Aorta (tissue), 5 donors: ENCODE results near the gene RNLS. TPM values are rescaled to one million over a fixed set of nuclear protein-coding genes. Genes with fewer than 3 reads are reported as not detected.

ENCODE experiments used
- ATAC-seq: fragments of 200-7000 bp; cut with Tn5 transposase; one replicate; pipeline ENCODE4 v1.9.1; 2022; ENCODE audit warnings: moderate library complexity; ENCODE audit not compliant: low FRiP score
- DNase-seq, 2 donors: peaks; one replicate each; pipeline ENCODE4 v3.0.0-alpha.2; 2020
- H3K27ac ChIP-seq, 2 donors: one replicate each; pipeline ENCODE4 v1.5.1; 2013; ENCODE audit warnings: low read length in 2 of 2, mild to moderate bottlenecking in 2 of 2, moderate library complexity in 2 of 2, control low read depth in 1 of 2, inconsistent platforms in 1 of 2, low read depth in 1 of 2
- H3K27me3 ChIP-seq, 2 donors: one replicate each; pipeline ENCODE4 v1.6.1; 2013; ENCODE audit warnings: control low read depth in 1 of 2, low read length in 1 of 2, mild to moderate bottlenecking in 1 of 2, moderate library complexity in 1 of 2; ENCODE audit not compliant: insufficient read depth in 2 of 2, control insufficient read depth in 1 of 2
- H3K36me3 ChIP-seq, 2 donors: one replicate each; pipeline ENCODE4 v1.6.1; 2013; ENCODE audit warnings: control low read depth in 1 of 2, low read length in 1 of 2, mild to moderate bottlenecking in 1 of 2; ENCODE audit not compliant: insufficient read depth in 2 of 2, control insufficient read depth in 1 of 2
- H3K4me1 ChIP-seq, 2 donors: one replicate each; pipeline ENCODE4 v1.6.1; 2013; ENCODE audit warnings: low read length in 2 of 2, control low read depth in 1 of 2, mild to moderate bottlenecking in 1 of 2, moderate library complexity in 1 of 2; ENCODE audit not compliant: insufficient read depth in 2 of 2, control insufficient read depth in 1 of 2
- H3K4me3 ChIP-seq, 2 donors: one replicate each; pipeline ENCODE4 v1.5.1; 2013; ENCODE audit warnings: low read length in 2 of 2, control low read depth in 1 of 2, mild to moderate bottlenecking in 1 of 2
- H3K9me3 ChIP-seq: one replicate; pipeline ENCODE4 v1.6.1; 2013; ENCODE audit warnings: mild to moderate bottlenecking, low read length; ENCODE audit not compliant: control insufficient read depth
- WGBS, 2 donors: extraction: QIAGEN DNeasy Blood & Tissue Kit; methylation state at CpG; one replicate each; pipeline ENCODE4 v1.1.7; 2013; 5-methylcytosine and 5-hydroxymethylcytosine counted together
- intact Hi-C, 2 donors: fragments of 100-400 bp; cut with DNase I; formaldehyde crosslinking; loops; one replicate each; pipeline versions ENCODE4 v1.14.2 to v1.15.0; 2022
- polyA plus RNA-seq, 2 donors: library from polyadenylated mRNA; stranded (reverse); fragments of 200-250 nt; gene quantifications; one replicate each; pipeline ENCODE4 v1.2.3, GENCODE V29; 2013
- total RNA-seq, 2 donors: library from RNA; stranded (reverse); fragmentation: NEBNext Ultra II Directional; extraction: Animal tissue kit (Norgen Biotek cat#: 25700); gene quantifications; one replicate each; pipeline ENCODE4 v1.2.1, GENCODE V29; 2021
- donor health status: healthy with polysubstance abuse.
- donor health status: Bipolar disorder and iron deficiency.
- donor health status: DM: no; HTN: no; CAD: no.
- donor health status: DM: no; HTN: no; CAD: no.
- donor health status: DM: yes; HTN: yes; CAD: no.

The RNLS gene
- total and polyA plus RNA-seq, 4 donors: 6.1 to 9.7 (median 9.5) TPM

DNA sequence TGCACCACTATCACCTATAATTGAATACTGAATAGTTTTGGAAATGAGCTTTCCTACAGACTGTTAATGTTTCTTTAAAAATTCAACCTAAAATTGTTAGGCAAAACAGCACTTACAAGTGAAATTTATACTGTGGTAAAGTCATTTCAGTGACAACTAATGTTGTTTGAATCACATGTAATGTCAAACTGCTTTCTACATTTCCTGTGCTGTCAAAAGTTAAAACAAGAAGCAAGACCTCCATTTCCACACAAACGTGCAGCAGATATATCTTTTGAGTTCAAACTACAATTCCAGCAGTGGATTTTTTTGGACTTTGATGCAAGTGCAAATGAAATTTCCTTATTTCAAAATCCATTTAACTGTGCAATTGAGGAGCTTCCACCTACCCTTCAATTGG lies 199.8 kb downstream of the RNLS start:
- DNase-seq (no peak), ATAC-seq (no peak)
- Histone ChIP-seq H3K27me3 (no peaks in the 10 kb centered on the region), H3K4me1 (no peaks in the 10 kb centered on the region), H3K9me3 (no peaks in the 10 kb centered on the region), H3K27ac (no peak overlapping the region), H3K4me3 (no peak overlapping the region), H3K36me3 (no peaks in the 10 kb centered on the region)
- 71 to 75% methylated on average over 1 of the region's 1 CpG for WGBS, 2 donors
- intact Hi-C loops: loop anchor here (10.0 kb wide), 2 partner anchors 158 to 298 kb away; no protein-coding TSS in a partner anchor

DNA sequence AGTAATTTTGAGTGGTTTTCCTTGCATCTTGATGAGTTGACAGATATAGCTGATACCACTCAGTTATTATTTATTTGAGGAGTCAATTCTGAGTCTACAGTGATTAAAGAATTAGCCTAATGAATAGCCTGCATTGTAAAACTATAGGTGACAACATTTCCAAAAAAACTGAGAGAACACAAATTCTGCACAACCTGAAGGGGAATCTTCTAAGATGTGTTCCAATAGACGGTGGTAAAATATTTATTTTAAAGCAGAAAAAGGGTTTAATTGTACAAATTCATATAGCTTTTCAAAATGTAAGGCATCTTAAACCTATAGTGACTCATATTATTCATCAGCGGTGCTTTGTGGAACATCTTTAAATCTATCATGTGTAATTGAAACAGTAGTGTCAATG lies 200.4 kb downstream of the RNLS start:
- Histone ChIP-seq H3K4me3 (no peak overlapping the region), H3K4me1 (no peaks in the 10 kb centered on the region), H3K36me3 (no peaks in the 10 kb centered on the region), H3K9me3 (no peaks in the 10 kb centered on the region), H3K27me3 (no peaks in the 10 kb centered on the region), H3K27ac (no peak overlapping the region)
- intact Hi-C loops: loop anchor here (10.0 kb wide), 2 partner anchors 158 to 298 kb away; no protein-coding TSS in a partner anchor
- DNase-seq: no peak
- ATAC-seq: no peak
- WGBS, 2 donors: 98 to 99% methylated on average over 2 of the region's 2 CpGs

DNA sequence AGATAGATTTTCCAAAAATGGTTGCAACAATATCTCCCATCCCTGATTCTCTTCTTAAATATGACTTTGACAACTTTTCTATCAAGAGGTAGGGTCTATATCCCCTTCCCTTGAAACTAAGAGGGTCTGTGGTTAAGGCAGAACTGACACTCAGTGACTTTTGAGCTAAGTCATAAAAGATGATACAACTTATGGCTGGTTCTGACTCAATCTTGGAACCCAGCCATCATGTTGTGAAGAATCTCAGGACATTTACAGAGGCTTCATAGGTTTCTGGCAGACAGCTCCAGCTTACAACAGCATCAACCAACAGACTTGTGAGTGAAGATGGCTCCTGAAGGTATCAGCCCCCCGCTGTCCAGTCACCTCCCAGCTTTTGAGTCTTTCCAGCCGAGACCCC lies 203.5 kb downstream of the RNLS start:
- H3K9me3 ChIP-seq: no peaks in the 10 kb centered on the region
- no peak overlapping the region for H3K4me3 ChIP-seq
- ATAC-seq (no peak), DNase-seq (no peak)
- H3K27ac ChIP-seq: no peak overlapping the region
- intact Hi-C loops: no loop called here
- no peaks in the 10 kb centered on the region for H3K36me3 ChIP-seq
- 81 to 90% methylated on average over 2 of the region's 2 CpGs for WGBS, 2 donors
- H3K27me3 ChIP-seq: no peaks in the 10 kb centered on the region
- H3K4me1 ChIP-seq: no peaks in the 10 kb centered on the region

DNA sequence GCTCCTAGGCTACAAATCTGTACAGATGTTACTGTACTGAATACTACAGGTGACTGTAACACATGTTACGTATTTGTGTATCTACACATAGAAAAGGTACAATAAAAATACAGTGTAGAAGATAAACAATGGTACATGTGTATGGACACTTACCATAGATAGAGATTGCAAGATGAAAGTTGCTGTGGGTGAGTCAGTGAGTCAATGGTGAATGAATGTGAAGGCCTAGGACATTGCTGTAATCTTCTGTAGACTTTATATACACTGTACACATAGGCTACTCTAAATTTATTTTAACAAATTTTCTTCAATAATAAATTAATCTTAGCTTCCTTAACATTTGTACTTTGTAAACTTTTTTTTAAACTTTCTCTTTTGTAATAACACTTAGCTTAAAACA lies 205.6 kb downstream of the RNLS start:
- Histone ChIP-seq H3K27ac (no peak overlapping the region), H3K9me3 (no peaks in the 10 kb centered on the region), H3K36me3 (no peaks in the 10 kb centered on the region), H3K4me1 (no peaks in the 10 kb centered on the region), H3K4me3 (no peak overlapping the region), H3K27me3 (no peaks in the 10 kb centered on the region)
- intact Hi-C loops: no loop called here
- ATAC-seq (no peak), DNase-seq (no peak)
- 95% methylated on average over 1 of the region's 1 CpG for WGBS, 2 donors

- no peak overlapping the region for H3K4me3 ChIP-seq
- WGBS, 2 donors: 95 to 97% methylated on average over 4 of the region's 4 CpGs
- DNase-seq: no peak
- H3K9me3 ChIP-seq: no peaks in the 10 kb centered on the region
- H3K27me3 ChIP-seq: no peaks in the 10 kb centered on the region
- intact Hi-C loops: no loop called here
- no peaks in the 10 kb centered on the region for H3K36me3 ChIP-seq
- H3K4me1 ChIP-seq: no peaks in the 10 kb centered on the region
- ATAC-seq: no peak
- H3K27ac ChIP-seq: no peak overlapping the region
These were observed 208.5 kb downstream of the RNLS start for GRCh38 chr10:88374392-88375175.

- intact Hi-C loops: no loop called here
- Histone ChIP-seq H3K27me3 (no peaks in the 10 kb centered on the region), H3K27ac (no peak overlapping the region), H3K4me3 (no peak overlapping the region), H3K36me3 (no peaks in the 10 kb centered on the region), H3K9me3 (no peaks in the 10 kb centered on the region), H3K4me1 (no peaks in the 10 kb centered on the region)
- ATAC-seq: no peak
- no peak for DNase-seq
These were observed 210.1 kb downstream of the RNLS start for GRCh38 chr10:88372881-88373592.

DNA sequence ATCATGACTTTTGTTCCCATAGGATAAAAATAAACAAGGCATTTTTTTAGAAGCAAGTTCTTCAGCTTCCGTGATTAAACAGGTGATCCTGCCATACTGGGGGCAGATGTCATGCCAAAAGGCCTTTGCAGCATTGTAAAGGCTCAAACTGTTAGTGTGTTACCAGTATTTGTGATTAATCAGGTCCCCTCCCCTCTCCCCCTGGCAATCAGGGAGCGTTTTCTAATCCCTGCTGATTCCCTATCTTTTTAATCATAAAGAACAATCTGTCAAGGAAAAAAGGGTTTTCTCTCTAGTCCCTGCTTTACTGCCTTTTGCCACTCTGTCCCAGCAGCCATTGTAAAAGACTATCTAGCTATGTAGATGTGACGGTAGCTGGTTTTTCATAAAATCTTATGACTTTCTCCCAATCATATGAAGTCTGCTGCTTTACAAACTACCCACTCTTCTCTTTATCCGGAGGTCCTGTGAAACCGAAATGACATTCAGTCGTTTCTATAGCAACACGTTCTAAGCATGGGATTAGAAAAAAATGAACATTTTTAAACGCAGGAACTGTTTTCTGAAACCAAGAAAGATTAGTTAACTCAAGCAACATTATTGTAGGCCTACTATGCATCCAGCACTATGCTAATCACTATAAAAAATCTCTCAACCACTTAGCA lies 210.9 kb downstream of the RNLS start:
- DNase-seq (no peak), ATAC-seq (no peak)
- 77 to 79% methylated on average over 8 of the region's 8 CpGs for WGBS, 2 donors
- intact Hi-C loops: no loop called here
- Histone ChIP-seq H3K27ac (no peak overlapping the region), H3K36me3 (no peaks in the 10 kb centered on the region), H3K9me3 (no peaks in the 10 kb centered on the region), H3K27me3 (no peaks in the 10 kb centered on the region), H3K4me1 (no peaks in the 10 kb centered on the region), H3K4me3 (no peak overlapping the region)

DNA sequence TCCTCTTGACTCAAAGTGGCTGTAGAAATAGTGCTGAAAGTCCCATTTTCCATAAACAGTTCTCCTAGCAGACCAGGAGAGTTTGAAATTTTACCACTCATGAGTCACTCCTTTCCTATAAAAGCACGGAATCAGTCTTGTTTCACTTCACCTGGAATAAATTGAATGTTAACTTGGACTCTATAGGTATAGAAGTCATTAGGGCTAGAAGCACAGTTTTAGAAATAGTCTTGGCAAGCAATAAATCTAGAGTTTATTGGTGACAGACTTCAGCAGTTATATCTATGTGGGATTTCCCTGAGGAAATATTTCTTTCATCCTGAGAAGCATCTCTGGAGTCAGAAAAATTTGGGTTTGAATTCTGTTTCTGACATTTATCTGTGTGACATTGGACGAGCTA lies 212.4 kb downstream of the RNLS start:
- intact Hi-C loops: no loop called here
- Histone ChIP-seq H3K4me3 (no peak overlapping the region), H3K36me3 (no peaks in the 10 kb centered on the region), H3K9me3 (no peaks in the 10 kb centered on the region), H3K27ac (no peak overlapping the region), H3K27me3 (no peaks in the 10 kb centered on the region), H3K4me1 (no peaks in the 10 kb centered on the region)
- ATAC-seq (no peak), DNase-seq (no peak)
- 90 to 94% methylated on average over 2 of the region's 2 CpGs for WGBS, 2 donors
